ENCODE results near the gene SKOR1. TPM values are rescaled to one million over a fixed set of nuclear protein-coding genes. Genes with fewer than 3 reads are reported as not detected.

SKOR1 gene
- total and polyA plus RNA-seq, 2 donors (not counting 1 experiment from before 2014, with no cell fraction given), result 0.01 to 0.17 TPM

DNA sequence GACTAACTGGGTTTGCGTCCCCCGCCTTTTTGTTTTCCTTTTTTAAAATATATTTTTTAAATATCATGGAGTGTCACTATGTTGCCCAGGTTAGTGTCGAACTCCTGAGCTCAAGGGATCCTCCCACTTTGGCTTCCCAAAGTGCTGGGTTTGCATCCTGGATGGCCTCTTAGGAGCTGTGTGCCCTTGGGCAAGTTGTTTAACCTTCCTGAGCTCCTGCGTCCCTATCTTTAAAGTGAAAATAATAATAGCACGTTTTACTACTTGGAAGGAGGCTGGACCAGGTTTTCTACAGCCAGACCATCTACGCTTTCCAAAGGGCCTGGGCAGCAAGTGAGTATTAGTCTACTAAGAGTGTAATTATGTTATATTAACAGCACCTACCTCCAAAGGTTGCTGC is 58.7 kb downstream of the SKOR1 start:
- H2AFZ ChIP-seq (ENCODE audit: low read length), result no peak overlapping the region
- H3K27me3 ChIP-seq (ENCODE audit: control insufficient read depth, insufficient read depth, low read length), result peaks cover 5% of the 10 kb centered on the region
- H3K9me3 ChIP-seq (ENCODE audit: control insufficient read depth, insufficient read depth, low read depth, low read length), result no peaks in the 10 kb centered on the region
- H3K36me3 ChIP-seq (ENCODE audit: control insufficient read depth, insufficient read depth, low read length), result no peaks in the 10 kb centered on the region
- H3K4me2 ChIP-seq (ENCODE audit: extremely low read depth, insufficient read depth, low read length), result no peak overlapping the region
- no peak overlapping the region for H3K4me3 ChIP-seq (replicated peaks in 1 of 4; ENCODE audit: control extremely low read depth in 1 of 4, insufficient read depth in 1 of 4, low read depth in 3 of 4, low read length in 4 of 4)
- H3K4me1 ChIP-seq (ENCODE audit: control insufficient read depth, extremely low read depth, insufficient read depth, low read length), result peaks cover 3% of the 10 kb centered on the region
- no peak for TF ChIP-seq EZH2 (IDR thresholded peaks at IDR 0.05; ENCODE audit: low read length, missing control alignments)
- no peak for TF ChIP-seq CTCF (conservative IDR thresholded peaks at IDR 0.05 in 1 of 2, IDR thresholded peaks at IDR 0.05 in 1 of 2; ENCODE audit: low read depth in 1 of 2, low read length in 2 of 2)
- no peaks in the 10 kb centered on the region for H4K20me1 ChIP-seq (ENCODE audit: control insufficient read depth, extremely low read depth, insufficient read depth, low read length)
- H3K79me2 ChIP-seq (ENCODE audit: control insufficient read depth, insufficient read depth, low read length), result no peaks in the 10 kb centered on the region
- no peak overlapping the region for H3K27ac ChIP-seq (ENCODE audit: insufficient read depth, low read length)
- no peak overlapping the region for H3K9ac ChIP-seq (ENCODE audit: insufficient read depth, low read length)
- DNase-seq (ENCODE audit: low read depth in 2 of 2), result no peak

Other genes with a start within 250 kb of the SKOR1 start
- gene RNU6-1, start 14.5 kb downstream of the SKOR1 start, total RNA-seq, result not detected in 2 replicates
- gene RNU6-1, start 14.5 kb downstream of the SKOR1 start, polyA plus RNA-seq, result not detected in 2 replicates
- 10.5 and 17.0 TPM in 2 replicates for gene PIAS1, start 228.8 kb downstream of the SKOR1 start, total RNA-seq
- gene PIAS1, start 228.8 kb downstream of the SKOR1 start, polyA plus RNA-seq, result 35.1 and 38.2 TPM in 2 replicates

Measured in fibroblast of lung (primary cell).